ENCODE measurements around the gene S1PR1. TPM values are rescaled to one million over a fixed set of nuclear protein-coding genes. Genes with fewer than 3 reads are reported as not detected.

S1PR1 gene
- total and polyA plus RNA-seq, 7 donors = 1.2 to 29.3 (median 19.8) TPM

- DNase-seq = peak; percentile 62
- Histone ChIP-seq H3K4me3 (peak overlapping the region in 3 of 4 donors; percentile 10 to 70 (median 60)), H3K4me1 (peaks cover 0 to 32% (median 20%) of the 10 kb centered on the region in 4 donors), H3K9me3 (no peaks in the 10 kb centered on the region), H3K36me3 (no peaks in the 10 kb centered on the region), H3K27ac (peak overlapping the region; percentile 15 to 90 (median 48)), H3K27me3 (peaks cover 0 to 21% (median 0%) of the 10 kb centered on the region in 3 donors)
- 82 to 83% methylated on average over 42 of the region's 42 CpGs for WGBS, 2 donors
- TF ChIP-seq CTCF (IDR thresholded peaks at IDR 0.05) (peak in 2 of 4 experiments; percentile 1 to 11), POLR2AphosphoS5 (IDR thresholded peaks at IDR 0.05) (no peak)
- intact Hi-C loops (cut with DNase I) = loop anchor here (5.0 kb wide), 1 partner anchor 317 kb away; no protein-coding TSS in a partner anchor
Measured at GRCh38 chr1:101239095-101240040, 2.5 kb downstream of the S1PR1 start.

- intact Hi-C loops (cut with DNase I) = no loop called here
- 80 to 83% methylated on average over 10 of the region's 10 CpGs for WGBS, 2 donors
- peak overlapping the region in 2 of 4 donors; percentile 76 to 90 for H3K27ac ChIP-seq
- DNase-seq = peak; percentile 54
- H3K9me3 ChIP-seq = no peaks in the 10 kb centered on the region
- TF ChIP-seq EP300 (IDR thresholded peaks at IDR 0.05) = no peak
- H3K4me1 ChIP-seq = peaks cover 0 to 32% (median 20%) of the 10 kb centered on the region in 4 donors
- H3K27me3 ChIP-seq = peaks cover 0 to 21% (median 0%) of the 10 kb centered on the region in 3 donors
- peak overlapping the region in 3 of 4 donors; percentile 10 to 60 (median 11) for H3K4me3 ChIP-seq
- no peaks in the 10 kb centered on the region for H3K36me3 ChIP-seq
Measured at GRCh38 chr1:101240041-101240430, 3.2 kb downstream of the S1PR1 start.

- no peak for TF ChIP-seq CTCF (IDR thresholded peaks at IDR 0.05)
- TF ChIP-seq EP300 (IDR thresholded peaks at IDR 0.05) = no peak
- TF ChIP-seq POLR2A (IDR thresholded peaks at IDR 0.05) = no peak
- TF ChIP-seq POLR2AphosphoS5 (IDR thresholded peaks at IDR 0.05) = no peak
- Histone ChIP-seq H3K9me3 (no peaks in the 10 kb centered on the region), H3K27me3 (peaks cover 0 to 20% (median 0%) of the 10 kb centered on the region in 3 donors), H3K36me3 (no peaks in the 10 kb centered on the region), H3K4me3 (no peak overlapping the region), H3K27ac (peak overlapping the region in 1 of 4 donors; percentile 56), H3K4me1 (peaks cover 0 to 23% (median 19%) of the 10 kb centered on the region in 4 donors)
- DNase-seq = no peak
- intact Hi-C loops (cut with DNase I) = no loop called here
Measured at GRCh38 chr1:101241485-101242225, 4.8 kb downstream of the S1PR1 start.

GRCh38 chr1:101242324-101243050, 5.7 kb downstream of the S1PR1 start:
- H3K27me3 ChIP-seq = peaks cover 0 to 12% (median 0%) of the 10 kb centered on the region in 3 donors
- H3K4me3 ChIP-seq = no peak overlapping the region
- peaks cover 0 to 15% (median 13%) of the 10 kb centered on the region in 4 donors for H3K4me1 ChIP-seq
- 89 to 93% methylated on average over 2 of the region's 2 CpGs for WGBS, 2 donors
- intact Hi-C loops (cut with DNase I) = no loop called here
- no peaks in the 10 kb centered on the region for H3K9me3 ChIP-seq
- peak overlapping the region in 1 of 4 donors; percentile 56 for H3K27ac ChIP-seq
- no peaks in the 10 kb centered on the region for H3K36me3 ChIP-seq
- no peak for DNase-seq
- TF ChIP-seq EP300 (IDR thresholded peaks at IDR 0.05) (no peak), POLR2AphosphoS5 (IDR thresholded peaks at IDR 0.05) (peak; percentile 13 to 34 (median 16))

- H3K4me3 ChIP-seq = no peak overlapping the region
- intact Hi-C loops (cut with DNase I) = no loop called here
- TF ChIP-seq EP300 (IDR thresholded peaks at IDR 0.05) (no peak), POLR2A (IDR thresholded peaks at IDR 0.05) (no peak), POLR2AphosphoS5 (IDR thresholded peaks at IDR 0.05) (no peak), CTCF (IDR thresholded peaks at IDR 0.05) (no peak)
- no peaks in the 10 kb centered on the region for H3K36me3 ChIP-seq
- DNase-seq = no peak
- WGBS, 2 donors = 58 to 60% methylated on average over 3 of the region's 3 CpGs
- peaks cover 0 to 2% (median under 1%) of the 10 kb centered on the region in 4 donors for H3K4me1 ChIP-seq
- no peak overlapping the region for H3K27ac ChIP-seq
- H3K9me3 ChIP-seq = no peaks in the 10 kb centered on the region
- H3K27me3 ChIP-seq = peaks cover 0 to 2% (median 0%) of the 10 kb centered on the region in 3 donors
Measured at GRCh38 chr1:101243751-101244150, 6.9 kb downstream of the S1PR1 start.

Data from sigmoid colon (tissue), 7 donors.